Activated T-helper 2 cell treated with anti-CD3 and anti-CD28 coated beads, Interferon-gamma antibody, Interleukin-2, Interleukin-4, amounts not matched to agents 10 μg/mL and 5 μg/mL and 100 μg/mL, durations not matched to agents 14 hours and 24 hours and 36 hours (primary cell): Measurements from ENCODE around the gene TUBB1. TPM values are rescaled to one million over a fixed set of nuclear protein-coding genes. Genes with fewer than 3 reads are reported as not detected.
"Not testable (repeated sequence)": the region's sequence is repeated elsewhere in the genome, so short reads cannot be mapped to it uniquely, and the experiment has no call there.

Experiments used
- DNase-seq: peaks from one replicate; pipeline ENCODE4 v3.0.0; 2021; ENCODE audit warnings: low spot score
- H3K27ac Mint-ChIP-seq: one replicate; pipeline ENCODE4 v1.8.0; 2021; ENCODE audit warnings: mixed read lengths
- H3K27me3 Mint-ChIP-seq: one replicate; pipeline ENCODE4 v1.8.0; 2021; ENCODE audit warnings: low read depth, mixed read lengths
- H3K36me3 Mint-ChIP-seq: one replicate; pipeline ENCODE4 v1.8.0; 2021; ENCODE audit warnings: low read depth, mixed read lengths
- H3K4me1 Mint-ChIP-seq: one replicate; pipeline ENCODE4 v1.8.0; 2021; ENCODE audit warnings: low read depth, mixed read lengths
- H3K4me3 Mint-ChIP-seq: one replicate; pipeline ENCODE4 v1.8.0; 2021; ENCODE audit warnings: low read depth, mild to moderate bottlenecking, moderate library complexity, mixed read lengths
- H3K9me3 Mint-ChIP-seq: one replicate; pipeline ENCODE4 v1.8.0; 2021; ENCODE audit warnings: mixed read lengths
- intact Hi-C: fragments of 100-400 bp; cut with micrococcal nuclease; formaldehyde crosslinking; loops from one replicate; pipeline ENCODE4 v1.15.1; 2023
- total RNA-seq: library from RNA; stranded (reverse); gene quantifications from 2 replicates; pipeline ENCODE4 v1.2.3, GENCODE V29; 2022

TUBB1 gene
- total RNA-seq, 1 donor from 2014 or later: not detected

DNA sequence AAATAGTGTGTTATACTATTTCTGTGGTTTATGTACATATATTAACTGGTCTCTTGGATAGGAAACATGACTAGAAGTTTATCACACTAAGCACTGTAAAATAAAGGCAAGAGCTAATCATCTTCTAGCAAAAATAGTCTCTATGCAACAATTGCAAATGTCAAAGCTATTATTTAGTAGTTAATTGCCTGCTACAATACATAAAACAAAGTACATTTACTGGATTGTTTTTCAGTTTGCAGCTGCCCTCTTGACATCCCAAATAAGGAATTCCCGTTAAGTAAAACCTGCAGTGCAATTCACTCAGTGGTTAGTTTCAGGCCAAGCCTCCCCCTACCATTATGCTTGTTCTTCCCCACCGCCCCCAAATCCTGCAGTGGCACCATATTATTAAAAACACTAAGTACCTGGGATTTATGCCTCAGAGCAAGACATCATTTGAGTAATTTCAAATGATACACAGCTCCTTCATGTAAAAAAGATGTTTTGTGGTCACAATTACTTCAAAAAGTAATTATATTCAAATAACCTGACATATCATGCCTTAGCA is 14.5 kb downstream of the TUBB1 start:
- H3K27me3 Mint-ChIP-seq: no peaks in the 10 kb centered on the region
- H3K9me3 Mint-ChIP-seq: no peaks in the 10 kb centered on the region
- H3K27ac Mint-ChIP-seq: no peak overlapping the region
- peaks cover 84% of the 10 kb centered on the region for H3K36me3 Mint-ChIP-seq
- peaks cover 63% of the 10 kb centered on the region for H3K4me1 Mint-ChIP-seq
- no peak for DNase-seq
- no peak overlapping the region for H3K4me3 Mint-ChIP-seq
- intact Hi-C loops: loop anchor here (2.0 to 5.0 kb wide), 2 partner anchors 51 to 141 kb away; partner anchors contain the start of gene NELFCD

DNA sequence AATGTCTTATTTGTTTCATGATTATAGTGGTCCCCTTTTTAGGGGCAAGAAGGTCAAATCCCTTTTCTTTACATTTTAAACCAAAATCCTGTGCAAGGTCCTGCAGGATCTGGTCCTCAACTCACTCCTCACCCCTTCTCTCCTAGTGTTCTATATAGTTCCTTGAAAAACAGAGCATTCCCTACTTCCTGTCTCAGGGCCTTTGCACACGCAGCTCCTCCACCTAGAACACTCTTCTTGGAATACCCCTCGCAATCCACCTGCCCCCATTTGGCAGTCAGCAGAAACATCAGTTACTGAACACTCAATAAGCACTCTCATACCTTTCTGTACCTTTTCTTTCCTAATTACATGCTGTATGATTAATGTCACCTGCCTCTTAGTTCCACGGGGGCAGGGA is 16.2 kb downstream of the TUBB1 start:
- no peak for DNase-seq
- H3K27me3 Mint-ChIP-seq: no peaks in the 10 kb centered on the region
- intact Hi-C loops: no loop called here
- peaks cover 63% of the 10 kb centered on the region for H3K4me1 Mint-ChIP-seq
- no peak overlapping the region for H3K27ac Mint-ChIP-seq
- peaks cover 82% of the 10 kb centered on the region for H3K36me3 Mint-ChIP-seq
- H3K4me3 Mint-ChIP-seq: no peak overlapping the region
- H3K9me3 Mint-ChIP-seq: no peaks in the 10 kb centered on the region

DNA sequence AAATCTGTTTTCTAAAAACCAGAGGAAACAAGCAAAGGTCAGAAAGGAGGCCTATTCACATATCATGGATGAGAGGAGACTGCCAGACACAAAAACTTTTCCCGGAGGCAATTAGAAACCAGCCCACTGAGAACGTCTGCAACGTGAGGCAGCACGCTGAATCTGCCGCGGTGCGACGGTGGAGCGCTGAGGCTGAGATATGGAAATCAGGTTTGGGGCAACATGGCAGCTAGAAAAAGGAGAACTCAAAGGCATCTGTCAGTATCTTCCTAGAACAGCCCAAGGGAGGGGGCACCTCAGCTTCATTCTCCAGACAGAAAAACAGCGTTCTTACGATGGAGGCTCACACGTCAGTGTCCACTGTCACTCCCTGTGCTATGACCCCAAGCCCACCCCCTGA is 18.2 kb downstream of the TUBB1 start:
- H3K36me3 Mint-ChIP-seq: peaks cover 82% of the 10 kb centered on the region

DNA sequence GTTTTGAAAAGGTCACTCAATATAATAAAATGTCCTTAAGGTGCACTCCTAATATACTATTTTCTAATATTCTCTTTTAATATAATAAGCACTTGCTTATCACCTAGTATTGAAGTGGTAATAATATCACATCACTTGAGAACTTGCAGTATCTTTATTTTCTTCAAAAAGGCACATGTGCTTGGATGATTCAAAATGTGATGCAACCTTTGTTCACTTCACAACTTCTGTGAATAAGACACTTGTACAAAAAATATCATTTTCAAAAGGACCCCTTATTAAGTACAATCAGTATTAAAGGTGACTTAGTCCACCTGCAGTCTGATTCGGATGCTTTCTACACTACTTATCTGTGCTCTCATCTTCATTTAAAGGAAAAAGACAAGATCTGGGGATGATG is 20.0 kb downstream of the TUBB1 start:
- Mint-ChIP-seq H3K9me3 (no peaks in the 10 kb centered on the region), H3K27ac (peak overlapping the region; percentile 64), H3K36me3 (peaks cover 70% of the 10 kb centered on the region), H3K27me3 (no peaks in the 10 kb centered on the region), H3K4me3 (peak overlapping the region; percentile 61), H3K4me1 (peaks cover 69% of the 10 kb centered on the region)
- intact Hi-C loops: no loop called here
- DNase-seq: no peak

More for the DNA sequence above, 18.2 kb downstream of the TUBB1 start:
- H3K9me3 Mint-ChIP-seq: no peaks in the 10 kb centered on the region
- no peak overlapping the region for H3K27ac Mint-ChIP-seq
- intact Hi-C loops: no loop called here
- no peak for DNase-seq
- H3K4me1 Mint-ChIP-seq: peaks cover 65% of the 10 kb centered on the region
- no peaks in the 10 kb centered on the region for H3K27me3 Mint-ChIP-seq
- no peak overlapping the region for H3K4me3 Mint-ChIP-seq

DNA sequence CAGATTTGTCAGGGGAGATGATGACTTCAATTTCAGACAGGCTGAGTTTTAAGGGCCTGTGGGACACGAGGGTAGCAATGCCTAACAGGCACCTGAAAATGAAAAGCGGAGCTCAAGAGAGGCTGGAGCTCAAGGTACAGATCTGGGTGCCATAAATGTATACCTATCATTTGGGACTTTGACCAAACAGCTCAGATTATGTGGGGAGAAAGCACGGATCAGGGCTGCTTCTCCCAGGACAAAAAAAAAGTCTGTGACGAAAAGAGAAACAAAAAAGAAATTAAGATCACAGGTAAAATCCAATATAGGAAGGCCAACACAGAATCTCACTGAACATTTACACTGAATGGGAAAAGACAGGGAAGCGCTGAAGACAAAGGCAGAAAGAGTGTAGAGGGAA is 21.4 kb downstream of the TUBB1 start:
- DNase-seq: no peak
- H3K36me3 Mint-ChIP-seq: peaks cover 57% of the 10 kb centered on the region

DNA sequence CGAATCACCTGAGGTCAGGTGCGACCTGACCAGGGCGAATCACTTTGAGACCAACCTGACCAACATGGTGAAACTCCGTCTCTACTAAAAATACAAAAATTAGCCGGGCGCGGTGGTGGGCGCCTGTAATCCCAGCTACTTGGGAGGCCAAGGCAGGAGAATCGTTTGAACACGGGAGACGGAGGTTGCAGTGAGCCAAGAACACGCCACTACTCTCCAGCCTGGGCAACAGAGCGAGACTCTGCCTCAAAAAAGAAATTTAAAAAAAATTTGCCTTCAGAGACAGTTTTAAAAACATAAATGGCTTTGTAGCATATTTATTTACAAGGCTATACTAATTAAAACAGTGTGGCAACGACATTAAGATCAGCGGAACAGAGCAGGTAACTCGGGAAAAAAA is 22.3 kb downstream of the TUBB1 start:
- Mint-ChIP-seq H3K4me3 (peak overlapping the region; percentile 97), H3K36me3 (peaks cover 49% of the 10 kb centered on the region), H3K4me1 (peaks cover 59% of the 10 kb centered on the region), H3K27ac (peak overlapping the region; percentile 91)
- not testable (repeated sequence) for H3K27me3 Mint-ChIP-seq, DNase-seq, H3K9me3 Mint-ChIP-seq
- intact Hi-C loops: loop anchor here (5.0 to 10.0 kb wide), 3 partner anchors 34 to 387 kb away; partner anchors contain the start of genes CTSZ, STX16 and ZNF831

More for the DNA sequence above, 21.4 kb downstream of the TUBB1 start:
- Mint-ChIP-seq H3K4me1 (peaks cover 66% of the 10 kb centered on the region), H3K27ac (peak overlapping the region; percentile 91), H3K27me3 (no peaks in the 10 kb centered on the region), H3K9me3 (no peaks in the 10 kb centered on the region), H3K4me3 (peak overlapping the region; percentile 97)
- intact Hi-C loops: loop anchor here (5.0 to 10.0 kb wide), 3 partner anchors 33 to 386 kb away; partner anchors contain the start of genes CTSZ, STX16 and ZNF831

DNA sequence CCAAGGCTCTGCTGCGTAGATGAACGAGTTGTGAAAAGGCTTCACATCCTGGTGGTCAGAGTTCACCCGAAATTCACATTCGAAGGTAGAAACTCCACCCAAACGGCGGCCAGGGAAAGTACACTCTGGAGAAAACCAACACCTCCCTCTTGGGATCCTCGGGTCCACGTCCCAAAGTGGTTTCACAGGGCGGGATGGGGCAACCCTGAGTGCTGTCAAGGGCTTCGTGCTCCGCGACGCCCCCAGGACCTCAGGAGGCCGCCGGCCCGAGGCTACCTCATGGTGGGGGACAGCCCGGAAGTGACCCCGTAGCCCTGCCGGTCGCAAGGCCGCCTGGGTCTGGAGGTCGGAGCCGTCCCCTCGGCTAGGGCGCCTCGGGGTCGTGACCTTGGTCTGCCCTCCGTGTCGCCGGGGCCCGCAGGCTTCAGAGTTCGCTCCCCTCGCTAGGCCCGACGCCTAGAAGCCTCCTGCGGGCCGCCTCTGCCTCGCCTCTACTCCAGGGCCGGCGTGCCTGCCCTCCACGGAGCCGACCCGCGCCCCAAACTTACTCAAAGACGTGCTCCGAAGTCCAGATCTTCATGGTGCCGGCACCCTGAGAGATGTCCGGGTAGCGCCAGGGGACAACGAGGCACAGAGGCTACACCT is 23.0 kb downstream of the TUBB1 start, which contains the start of gene PRELID3B:
Gene PRELID3B (minus strand): TSS at position 636 of the 645 bp plus-strand sequence. CDS start 56 bp downstream, at position 580.
- intact Hi-C loops: loop anchor here (1.0 to 10.0 kb wide), 4 partner anchors 10 to 387 kb away; partner anchors contain the start of genes ATP5F1E, CTSZ, STX16 and ZNF831
- Mint-ChIP-seq H3K4me1 (peaks cover 54% of the 10 kb centered on the region), H3K27ac (peak within 1 kb of the TSS; percentile 95)

DNA sequence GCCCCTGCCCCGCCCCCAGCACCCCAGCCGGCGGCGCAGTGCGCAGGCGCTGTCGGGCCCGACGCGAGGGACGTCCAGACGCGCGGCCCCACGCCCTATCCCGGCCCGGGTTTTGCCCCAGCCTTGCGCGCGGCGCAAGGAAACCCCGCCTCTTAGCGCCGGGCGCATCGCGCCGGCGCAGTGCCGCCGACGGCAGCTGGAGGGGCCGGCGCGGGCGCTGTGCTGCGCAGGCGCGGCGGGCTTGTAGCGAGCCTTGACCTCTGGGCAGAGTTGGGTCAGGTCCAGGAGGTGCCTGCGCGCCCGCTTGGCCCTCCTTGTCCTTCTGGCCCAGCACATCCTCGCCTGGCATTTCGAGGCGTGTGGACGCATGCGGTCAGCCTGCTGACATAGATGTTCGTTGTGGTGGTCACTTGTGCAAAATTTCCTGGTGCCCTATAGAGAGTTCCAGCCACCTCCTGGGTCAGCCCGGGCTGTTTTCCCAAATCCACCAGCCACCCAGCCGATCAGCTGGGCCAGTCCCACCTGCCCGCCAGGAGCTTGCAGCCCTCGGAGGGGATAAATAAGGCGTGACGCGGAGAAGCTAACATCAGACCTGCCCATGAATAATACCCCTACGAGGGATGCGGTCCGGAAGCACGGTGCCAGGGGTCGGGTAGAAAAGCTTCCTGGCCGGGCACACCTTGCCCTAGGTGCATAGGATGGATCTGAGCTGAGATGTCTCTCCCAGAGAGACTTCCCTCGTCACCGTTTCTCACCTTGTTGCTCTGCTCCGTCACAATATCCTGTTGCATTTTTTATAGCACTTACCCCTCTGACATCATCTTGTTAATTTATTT is 23.8 kb downstream of the TUBB1 start:
- intact Hi-C loops: loop anchor here (1.0 to 10.0 kb wide), 4 partner anchors 11 to 388 kb away; partner anchors contain the start of genes ATP5F1E, CTSZ, STX16 and ZNF831
- H3K4me1 Mint-ChIP-seq: peaks cover 53% of the 10 kb centered on the region

More for the DNA sequence above, 23.0 kb downstream of the TUBB1 start, which contains the start of gene PRELID3B:
- H3K27me3 Mint-ChIP-seq: no peaks in the 10 kb centered on the region
- peak within 1 kb of the TSS; percentile 97 for H3K4me3 Mint-ChIP-seq
- DNase-seq: peak; percentile 33
- H3K9me3 Mint-ChIP-seq: no peaks in the 10 kb centered on the region
- peaks cover 41% of the 10 kb centered on the region for H3K36me3 Mint-ChIP-seq

DNA sequence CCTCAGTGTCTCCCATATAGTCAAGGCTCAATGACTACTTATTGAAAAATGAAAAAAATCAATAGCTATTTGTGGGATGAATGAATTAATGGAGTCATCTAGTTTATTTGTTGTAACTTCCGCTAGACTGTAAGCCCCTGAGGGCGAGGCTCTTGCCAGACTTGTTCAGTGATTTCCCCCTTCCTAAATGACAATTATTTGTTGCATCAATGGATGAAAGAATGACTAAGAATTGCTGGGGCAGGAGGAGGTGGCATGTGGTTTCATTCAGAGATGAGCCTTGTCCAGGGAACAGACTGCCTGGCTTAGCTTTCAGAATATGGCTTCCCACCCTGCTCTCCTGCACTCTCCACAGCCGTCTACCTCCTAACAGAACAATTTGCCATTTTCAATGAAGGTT is 24.5 kb downstream of the TUBB1 start:
- peak overlapping the region; percentile 64 for H3K27ac Mint-ChIP-seq
- H3K4me1 Mint-ChIP-seq: peaks cover 57% of the 10 kb centered on the region
- H3K27me3 Mint-ChIP-seq: no peaks in the 10 kb centered on the region
- DNase-seq: no peak
- H3K9me3 Mint-ChIP-seq: no peaks in the 10 kb centered on the region
- H3K4me3 Mint-ChIP-seq: peak overlapping the region; percentile 70
- H3K36me3 Mint-ChIP-seq: peaks cover 29% of the 10 kb centered on the region
- intact Hi-C loops: loop anchor here (5.0 to 10.0 kb wide), 3 partner anchors 36 to 389 kb away; partner anchors contain the start of genes CTSZ, STX16 and ZNF831

More for the DNA sequence above, 23.8 kb downstream of the TUBB1 start:
- peak overlapping the region; percentile 97 for H3K4me3 Mint-ChIP-seq
- H3K36me3 Mint-ChIP-seq: peaks cover 33% of the 10 kb centered on the region
- peak; percentile 93 for DNase-seq
- no peaks in the 10 kb centered on the region for H3K9me3 Mint-ChIP-seq
- H3K27me3 Mint-ChIP-seq: no peaks in the 10 kb centered on the region
- H3K27ac Mint-ChIP-seq: peak overlapping the region; percentile 95

DNA sequence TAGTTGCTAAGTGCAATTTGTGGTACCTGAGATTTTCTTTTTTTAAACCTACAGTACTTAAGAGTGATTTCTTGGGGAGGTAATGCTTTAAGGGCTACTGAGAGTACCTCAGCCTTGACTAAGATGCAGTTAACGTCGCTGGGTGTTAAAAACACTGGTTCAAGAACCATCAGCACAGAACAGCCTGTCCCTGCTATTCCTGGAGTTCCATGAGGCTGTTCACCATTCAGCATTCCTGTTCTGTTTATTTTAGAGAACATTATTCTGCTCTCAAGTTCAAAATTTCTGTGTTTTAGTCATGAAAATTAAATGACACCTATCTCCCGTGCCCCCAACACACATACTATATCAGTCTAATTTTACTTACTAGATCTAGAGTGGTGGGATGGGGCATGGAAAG is 25.1 kb downstream of the TUBB1 start:
- Mint-ChIP-seq H3K27me3 (peaks cover under 1% of the 10 kb centered on the region), H3K4me1 (peaks cover 51% of the 10 kb centered on the region), H3K36me3 (peaks cover 24% of the 10 kb centered on the region), H3K4me3 (no peak overlapping the region), H3K9me3 (no peaks in the 10 kb centered on the region), H3K27ac (no peak overlapping the region)
- intact Hi-C loops: loop anchor here (5.0 to 10.0 kb wide), 3 partner anchors 37 to 389 kb away; partner anchors contain the start of genes CTSZ, STX16 and ZNF831
- no peak for DNase-seq

DNA sequence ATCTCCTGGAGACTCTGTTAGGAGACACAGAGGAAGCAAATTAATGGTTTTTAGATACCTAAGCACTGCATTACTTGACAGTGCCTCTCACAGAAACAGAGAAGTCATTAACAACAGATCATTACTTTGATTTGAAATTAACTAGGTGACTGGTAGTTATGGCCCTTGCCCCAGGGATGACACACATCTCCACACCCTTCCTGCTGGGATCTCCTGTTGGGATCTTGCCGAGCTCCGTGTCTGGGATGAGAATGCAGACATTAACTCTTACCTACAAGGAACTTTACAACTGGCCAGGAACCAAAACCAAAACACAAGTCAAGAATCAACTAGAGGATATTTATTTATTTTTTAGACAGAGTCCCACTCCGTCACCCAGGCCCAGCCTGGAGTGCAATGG is 25.6 kb downstream of the TUBB1 start:
- intact Hi-C loops: loop anchor here (5.0 to 10.0 kb wide), 3 partner anchors 37 to 390 kb away; partner anchors contain the start of genes CTSZ, STX16 and ZNF831
- DNase-seq: no peak

DNA sequence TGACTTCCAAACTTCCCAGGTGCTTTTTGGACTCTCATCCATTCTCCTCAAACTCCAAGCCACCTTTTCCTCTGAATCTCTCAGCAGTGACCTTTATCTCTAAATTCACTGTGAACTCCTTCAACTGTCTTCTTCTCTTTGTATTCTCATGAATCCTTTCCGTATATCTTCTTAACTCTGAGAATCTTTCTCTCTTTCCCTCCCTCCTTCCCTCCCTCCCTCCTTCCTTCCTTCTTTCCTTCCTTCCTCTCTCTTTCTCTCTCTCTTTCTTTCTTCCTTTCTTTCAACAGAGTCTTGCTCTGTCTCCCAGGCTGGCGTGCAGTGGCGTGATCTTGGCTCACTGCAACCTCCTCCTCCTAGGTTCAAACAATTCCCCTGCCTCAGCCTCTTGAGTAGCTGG is 27.6 kb downstream of the TUBB1 start:
- no peak overlapping the region for H3K4me3 Mint-ChIP-seq
- no peak overlapping the region for H3K27ac Mint-ChIP-seq
- H3K9me3 Mint-ChIP-seq: no peaks in the 10 kb centered on the region
- DNase-seq: no peak
- peaks cover 13% of the 10 kb centered on the region for H3K27me3 Mint-ChIP-seq
- H3K4me1 Mint-ChIP-seq: peaks cover 30% of the 10 kb centered on the region
- intact Hi-C loops: loop anchor here (10.0 kb wide), 1 partner anchor 392 kb away; the partner anchor contains the start of gene STX16
- no peaks in the 10 kb centered on the region for H3K36me3 Mint-ChIP-seq

More for the DNA sequence above, 25.6 kb downstream of the TUBB1 start:
- no peak overlapping the region for H3K27ac Mint-ChIP-seq
- H3K36me3 Mint-ChIP-seq: peaks cover 19% of the 10 kb centered on the region
- no peak overlapping the region for H3K4me3 Mint-ChIP-seq
- no peaks in the 10 kb centered on the region for H3K9me3 Mint-ChIP-seq
- H3K27me3 Mint-ChIP-seq: peaks cover 2% of the 10 kb centered on the region
- H3K4me1 Mint-ChIP-seq: peaks cover 46% of the 10 kb centered on the region
